ENCODE measurements around the gene EPB41L2.

DNA sequence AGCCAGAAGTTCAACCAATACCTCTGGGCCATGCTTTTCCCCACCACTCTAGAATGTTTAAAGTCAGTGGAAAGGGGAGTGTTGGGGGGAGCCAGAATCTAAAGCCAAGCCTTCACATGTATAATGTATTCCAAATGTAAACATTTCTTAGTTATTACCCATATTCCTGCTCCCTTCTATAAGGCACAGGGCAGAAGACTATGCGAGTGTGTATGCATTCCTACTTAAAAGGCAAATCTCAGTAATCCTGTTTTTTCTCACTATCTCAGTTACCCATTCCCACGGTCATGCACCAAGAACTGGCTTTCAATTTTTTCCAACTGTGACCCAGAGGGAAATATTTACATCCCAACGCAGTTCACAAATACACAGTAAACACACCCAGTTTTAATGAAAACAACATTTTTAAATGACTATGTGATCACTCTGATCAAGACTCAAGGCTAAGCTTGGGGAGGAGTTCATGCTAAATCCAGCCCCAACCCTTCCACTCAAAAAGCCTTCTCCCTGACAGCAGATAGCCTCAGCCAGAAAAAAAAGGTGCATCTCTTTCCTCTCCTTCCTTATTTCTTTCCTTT lies 57.5 kb downstream of the EPB41L2 start:
- TF ChIP-seq POLR2AphosphoS5 (IDR thresholded peaks at IDR 0.05) = no peak
- TF ChIP-seq, protein P1, sequence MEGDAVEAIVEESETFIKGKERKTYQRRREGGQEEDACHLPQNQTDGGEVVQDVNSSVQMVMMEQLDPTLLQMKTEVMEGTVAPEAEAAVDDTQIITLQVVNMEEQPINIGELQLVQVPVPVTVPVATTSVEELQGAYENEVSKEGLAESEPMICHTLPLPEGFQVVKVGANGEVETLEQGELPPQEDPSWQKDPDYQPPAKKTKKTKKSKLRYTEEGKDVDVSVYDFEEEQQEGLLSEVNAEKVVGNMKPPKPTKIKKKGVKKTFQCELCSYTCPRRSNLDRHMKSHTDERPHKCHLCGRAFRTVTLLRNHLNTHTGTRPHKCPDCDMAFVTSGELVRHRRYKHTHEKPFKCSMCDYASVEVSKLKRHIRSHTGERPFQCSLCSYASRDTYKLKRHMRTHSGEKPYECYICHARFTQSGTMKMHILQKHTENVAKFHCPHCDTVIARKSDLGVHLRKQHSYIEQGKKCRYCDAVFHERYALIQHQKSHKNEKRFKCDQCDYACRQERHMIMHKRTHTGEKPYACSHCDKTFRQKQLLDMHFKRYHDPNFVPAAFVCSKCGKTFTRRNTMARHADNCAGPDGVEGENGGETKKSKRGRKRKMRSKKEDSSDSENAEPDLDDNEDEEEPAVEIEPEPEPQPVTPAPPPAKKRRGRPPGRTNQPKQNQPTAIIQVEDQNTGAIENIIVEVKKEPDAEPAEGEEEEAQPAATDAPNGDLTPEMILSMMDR (IDR thresholded peaks at IDR 0.05) = no peak
